Transverse colon (tissue), 4 donors: ENCODE measurements around the gene IL9. TPM values are rescaled to one million over a fixed set of nuclear protein-coding genes. Genes with fewer than 3 reads are reported as not detected.

Source experiments
- DNase-seq: peaks from one replicate; pipeline ENCODE4 v3.0.0-alpha.2; 2019
- H3K27ac ChIP-seq, 4 donors: fragments of 200-600 bp; sonication (generic); 2 replicates each; pipeline ENCODE4 v1.5.1; 2016 to 2018; ENCODE audit warnings: inconsistent platforms in 4 of 4
- H3K27me3 ChIP-seq: fragments of 200-600 bp; sonication (generic); 2 replicates; pipeline ENCODE4 v1.5.1; 2017; ENCODE audit warnings: inconsistent platforms
- H3K36me3 ChIP-seq, 4 donors: fragments of 200-600 bp; sonication (generic); 2 replicates each; pipeline ENCODE4 v1.5.1; 2017 to 2019; ENCODE audit warnings: inconsistent platforms in 4 of 4
- H3K4me1 ChIP-seq, 4 donors: fragments of 200-600 bp; sonication (generic); 2 replicates each; pipeline ENCODE4 v1.5.1; 2017 to 2020; ENCODE audit warnings: inconsistent platforms in 4 of 4
- H3K4me3 ChIP-seq, 4 donors: fragments of 200-600 bp; sonication (generic); 1 replicate in 1 of 4; 2 replicates in 3 of 4; pipeline versions ENCODE4 v1.5.1 to v1.6.1; 2017 to 2019; ENCODE audit warnings: inconsistent platforms in 4 of 4
- H3K9me3 ChIP-seq, 2 donors: fragments of 200-600 bp; sonication (generic); 2 replicates each; pipeline ENCODE4 v1.5.1; 2017 to 2019; ENCODE audit warnings: inconsistent platforms in 2 of 2
- CTCF ChIP-seq, 5 experiments: fragments of 200-600 bp in 3 of 5; fragments of 450-650 bp in 2 of 5; sonication (generic) in 3 of 5; IDR thresholded peaks; 1 replicate in 2 of 5; 2 replicates in 3 of 5; pipeline ENCODE4 v1.5.1; 2016 to 2017; ENCODE audit warnings: antibody characterized with exemption in 5 of 5, inconsistent platforms in 3 of 5, mild to moderate bottlenecking in 2 of 5, moderate library complexity in 1 of 5
- EP300 ChIP-seq: sonication (generic); formaldehyde crosslinking; IDR thresholded peaks from one replicate; pipeline ENCODE4 v1.6.1; 2017; ENCODE audit warnings: antibody characterized with exemption, low read depth
- POLR2A ChIP-seq: fragments of 450-650 bp; IDR thresholded peaks from one replicate; pipeline ENCODE4 v1.6.1; 2016; ENCODE audit warnings: antibody characterized with exemption, mild to moderate bottlenecking, moderate library complexity
- POLR2AphosphoS5 ChIP-seq, 3 donors: sonication (generic); formaldehyde crosslinking; IDR thresholded peaks; one replicate each; pipeline ENCODE4 v1.6.1; 2016; ENCODE audit warnings: antibody characterized with exemption in 3 of 3
- WGBS, 2 donors: methylation state at CpG; one replicate each; pipeline ENCODE4 v1.1.5; 2018; ENCODE audit warnings: low coverage in 1 of 2; 5-methylcytosine and 5-hydroxymethylcytosine counted together
- in situ Hi-C, 4 donors: fragments of 200-750 bp; cut with MboI; loops; one replicate each; pipeline versions ENCODE4 v1.15.0 to v1.15.1; 2017; ENCODE audit warnings: low sequenced_read_pairs in 3 of 4, low pct_ligation_motif_present in 1 of 4, low pct_unique_long_range_greater_than_20kb in 1 of 4
- intact Hi-C: fragments of 100-400 bp; cut with DNase I; formaldehyde crosslinking; loops from one replicate; pipeline ENCODE4 v1.15.1; 2023; ENCODE audit warnings: low total_unique reads
- total RNA-seq, 4 donors: library from RNA; depleted of rRNA; stranded (reverse); fragments of >200 nt; gene quantifications; one replicate each; pipeline ENCODE4 v1.1.0, GENCODE V29; 2016

IL9 gene
- total RNA-seq, 4 donors from 2014 or later: not detected

GRCh38 chr5:135891791-135892190 is 3.9 kb downstream of the IL9 start:
- in situ Hi-C loops (loop anchor here in 1 of 4 donors (5.0 kb wide), 1 partner anchor 321 kb away; no protein-coding TSS in a partner anchor), intact Hi-C loops (no loop called here)
- TF ChIP-seq POLR2AphosphoS5 (IDR thresholded peaks at IDR 0.05): no peak
- no peak for TF ChIP-seq EP300
- no peak for TF ChIP-seq POLR2A

DNA sequence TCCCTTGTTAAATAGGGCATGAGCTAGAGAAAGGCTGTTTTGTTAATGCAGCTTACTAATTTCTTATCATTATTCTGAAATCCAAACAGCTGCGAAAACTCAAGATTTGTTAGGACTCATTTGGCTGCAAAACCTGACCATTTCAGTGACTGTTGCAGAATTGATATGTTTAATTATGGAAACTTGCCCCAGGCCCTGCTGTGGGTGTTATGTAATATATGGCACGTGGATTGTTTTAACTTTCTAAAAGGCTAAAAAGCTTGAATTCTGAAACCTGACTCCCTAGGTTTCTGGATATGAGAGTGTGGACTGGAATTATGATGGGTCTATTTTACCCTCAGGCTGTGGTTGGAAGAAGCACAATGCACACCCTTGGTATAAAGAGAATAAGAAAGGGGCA is 4.4 kb downstream of the IL9 start:
- Histone ChIP-seq H3K27me3 (peaks cover 11% of the 10 kb centered on the region), H3K27ac (no peak overlapping the region), H3K36me3 (no peaks in the 10 kb centered on the region), H3K4me3 (no peak overlapping the region), H3K4me1 (peaks cover 0 to 4% (median 1%) of the 10 kb centered on the region in 4 donors), H3K9me3 (no peaks in the 10 kb centered on the region)
- WGBS, 2 donors: 60 to 77% methylated on average over 2 of the region's 2 CpGs
- in situ Hi-C loops: loop anchor here in 1 of 4 donors (5.0 kb wide), 1 partner anchor 321 kb away; no protein-coding TSS in a partner anchor
- no peak for TF ChIP-seq EP300
- TF ChIP-seq CTCF (IDR thresholded peaks at IDR 0.05): no peak
- no peak for TF ChIP-seq POLR2A
- TF ChIP-seq POLR2AphosphoS5 (IDR thresholded peaks at IDR 0.05): no peak
- intact Hi-C loops: no loop called here
- DNase-seq: no peak

More at GRCh38 chr5:135891791-135892190, 3.9 kb downstream of the IL9 start:
- Histone ChIP-seq H3K9me3 (no peaks in the 10 kb centered on the region), H3K36me3 (no peaks in the 10 kb centered on the region), H3K27ac (no peak overlapping the region), H3K27me3 (peaks cover 11% of the 10 kb centered on the region), H3K4me3 (no peak overlapping the region), H3K4me1 (peaks cover 0 to 4% (median 1%) of the 10 kb centered on the region in 4 donors)
- no peak for DNase-seq

DNA sequence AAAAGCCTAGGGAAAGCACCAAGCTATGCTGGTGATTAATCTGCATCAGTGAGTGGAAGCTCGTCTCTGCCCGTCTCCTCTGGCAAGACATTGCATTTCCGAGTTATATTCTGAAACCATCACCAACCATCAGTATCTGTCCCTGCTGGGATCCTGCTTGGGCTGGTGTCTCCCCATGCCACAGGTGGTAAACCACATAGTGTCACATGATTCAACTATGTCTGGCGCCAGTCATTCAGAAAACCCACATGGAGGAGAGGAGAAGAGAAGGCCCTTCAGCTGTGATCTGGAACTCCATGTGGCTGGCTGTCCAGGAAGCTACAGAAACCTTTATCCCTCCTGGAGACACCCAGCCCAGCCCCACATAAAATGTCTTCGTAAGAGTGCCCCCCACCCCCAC is 4.8 kb downstream of the IL9 start:
- Histone ChIP-seq H3K27me3 (peaks cover 7% of the 10 kb centered on the region), H3K36me3 (no peaks in the 10 kb centered on the region), H3K4me1 (peaks cover 0 to 4% (median 1%) of the 10 kb centered on the region in 4 donors), H3K27ac (no peak overlapping the region), H3K9me3 (no peaks in the 10 kb centered on the region), H3K4me3 (no peak overlapping the region)
- no peak for DNase-seq
- WGBS, 2 donors: 62 to 81% methylated on average over 2 to 5 of the region's 5 CpGs
- TF ChIP-seq POLR2AphosphoS5 (IDR thresholded peaks at IDR 0.05): no peak
- no peak for TF ChIP-seq POLR2A
- no peak for TF ChIP-seq CTCF (IDR thresholded peaks at IDR 0.05)
- no peak for TF ChIP-seq EP300
- intact Hi-C loops (no loop called here), in situ Hi-C loops (loop anchor here in 1 of 4 donors (5.0 kb wide), 1 partner anchor 321 kb away; no protein-coding TSS in a partner anchor)

DNA sequence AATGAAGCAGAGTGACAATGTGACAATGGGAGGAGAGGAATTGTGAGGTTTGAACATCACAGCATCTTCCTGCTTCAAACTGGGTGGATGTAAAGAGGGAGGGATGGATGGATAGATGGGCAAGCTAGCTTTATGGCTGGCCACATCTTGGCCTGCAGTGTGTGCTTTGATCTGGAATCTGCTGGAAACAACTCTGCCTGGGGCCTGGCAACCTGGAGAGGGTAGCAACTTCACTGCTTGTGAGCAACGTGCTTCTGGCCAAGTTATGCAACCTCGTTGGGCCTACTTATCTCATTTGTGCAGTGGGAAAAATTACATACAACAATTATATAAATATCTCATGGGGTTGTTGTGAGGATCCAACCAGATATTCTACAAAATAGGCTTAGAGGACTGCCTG is 5.3 kb downstream of the IL9 start:
- Histone ChIP-seq H3K27ac (no peak overlapping the region), H3K9me3 (no peaks in the 10 kb centered on the region), H3K27me3 (peaks cover 1% of the 10 kb centered on the region), H3K36me3 (no peaks in the 10 kb centered on the region), H3K4me1 (peaks cover 0 to 4% (median 1%) of the 10 kb centered on the region in 4 donors), H3K4me3 (no peak overlapping the region)
- TF ChIP-seq POLR2A (no peak), POLR2AphosphoS5 (IDR thresholded peaks at IDR 0.05) (no peak), CTCF (IDR thresholded peaks at IDR 0.05) (no peak), EP300 (no peak)
- 60 to 100% methylated on average over 2 of the region's 2 CpGs for WGBS, 2 donors
- intact Hi-C loops (no loop called here), in situ Hi-C loops (loop anchor here in 1 of 4 donors (5.0 kb wide), 1 partner anchor 322 kb away; no protein-coding TSS in a partner anchor)
- no peak for DNase-seq
